Breast epithelium (tissue), 4 donors: ENCODE results near the gene AHDC1. TPM values are rescaled to one million over a fixed set of nuclear protein-coding genes. Genes with fewer than 3 reads are reported as not detected.

Source experiments
- DNase-seq, 2 donors: peaks; one replicate each; pipeline ENCODE4 v3.0.0-alpha.2; 2019; ENCODE audit warnings: low spot score in 2 of 2
- H3K27ac ChIP-seq, 2 donors: fragments of 200-600 bp; sonication (generic) in 1 of 2; one replicate each; pipeline ENCODE4 v1.5.1; 2016 to 2019; ENCODE audit warnings: mild to moderate bottlenecking in 1 of 2
- H3K27me3 ChIP-seq, 2 donors: fragments of 200-600 bp; sonication (generic) in 1 of 2; one replicate each; pipeline versions ENCODE4 v1.5.1 to v1.6.0; 2017 to 2019; ENCODE audit warnings: control low read depth in 1 of 2, mild to moderate bottlenecking in 1 of 2
- H3K36me3 ChIP-seq: fragments of 200-600 bp; one replicate; pipeline ENCODE4 v1.5.1; 2019
- H3K4me1 ChIP-seq, 2 donors: fragments of 200-600 bp; sonication (generic); one replicate each; pipeline ENCODE4 v1.5.1; 2016 to 2019; ENCODE audit warnings: control low read depth in 1 of 2
- H3K4me3 ChIP-seq, 3 donors: fragments of 200-600 bp; sonication (generic); 1 replicate in 2 of 3; 2 replicates in 1 of 3; pipeline ENCODE4 v1.5.1; 2016 to 2019; ENCODE audit warnings: mild to moderate bottlenecking in 3 of 3, moderate library complexity in 2 of 3
- H3K9me3 ChIP-seq, 2 donors: fragments of 200-600 bp; sonication (generic) in 1 of 2; one replicate each; pipeline ENCODE4 v1.5.1; 2016 to 2019; ENCODE audit warnings: control low read depth in 1 of 2
- POLR2A ChIP-seq: fragments of 450-650 bp; IDR thresholded peaks from one replicate; pipeline ENCODE4 v1.6.1; 2016; ENCODE audit warnings: antibody characterized with exemption, mild to moderate bottlenecking, moderate library complexity
- POLR2AphosphoS5 ChIP-seq, 3 donors: sonication (generic); formaldehyde crosslinking; IDR thresholded peaks; one replicate each; pipeline ENCODE4 v1.6.1; 2017; ENCODE audit warnings: antibody characterized with exemption in 3 of 3
- intact Hi-C: fragments of 100-400 bp; cut with DNase I; formaldehyde crosslinking; loops from one replicate; pipeline ENCODE4 v1.15.1; 2023; ENCODE audit warnings: low total_unique reads
- total RNA-seq, 3 donors: library from RNA; depleted of rRNA; stranded (reverse); fragments of >200 nt; gene quantifications; one replicate each; pipeline ENCODE4 v1.1.0, GENCODE V29; 2016
- TF ChIP-seq, protein P1 (sequence below), 3 donors: fragments of 450-650 bp; IDR thresholded peaks; one replicate each; pipeline ENCODE4 v1.5.1; 2016 to 2017; ENCODE audit warnings: antibody characterized with exemption in 3 of 3, mild to moderate bottlenecking in 3 of 3, moderate library complexity in 3 of 3

The AHDC1 gene
- total RNA-seq, 3 donors from 2014 or later, result 10.7 to 17.1 (median 15.4) TPM

DNA sequence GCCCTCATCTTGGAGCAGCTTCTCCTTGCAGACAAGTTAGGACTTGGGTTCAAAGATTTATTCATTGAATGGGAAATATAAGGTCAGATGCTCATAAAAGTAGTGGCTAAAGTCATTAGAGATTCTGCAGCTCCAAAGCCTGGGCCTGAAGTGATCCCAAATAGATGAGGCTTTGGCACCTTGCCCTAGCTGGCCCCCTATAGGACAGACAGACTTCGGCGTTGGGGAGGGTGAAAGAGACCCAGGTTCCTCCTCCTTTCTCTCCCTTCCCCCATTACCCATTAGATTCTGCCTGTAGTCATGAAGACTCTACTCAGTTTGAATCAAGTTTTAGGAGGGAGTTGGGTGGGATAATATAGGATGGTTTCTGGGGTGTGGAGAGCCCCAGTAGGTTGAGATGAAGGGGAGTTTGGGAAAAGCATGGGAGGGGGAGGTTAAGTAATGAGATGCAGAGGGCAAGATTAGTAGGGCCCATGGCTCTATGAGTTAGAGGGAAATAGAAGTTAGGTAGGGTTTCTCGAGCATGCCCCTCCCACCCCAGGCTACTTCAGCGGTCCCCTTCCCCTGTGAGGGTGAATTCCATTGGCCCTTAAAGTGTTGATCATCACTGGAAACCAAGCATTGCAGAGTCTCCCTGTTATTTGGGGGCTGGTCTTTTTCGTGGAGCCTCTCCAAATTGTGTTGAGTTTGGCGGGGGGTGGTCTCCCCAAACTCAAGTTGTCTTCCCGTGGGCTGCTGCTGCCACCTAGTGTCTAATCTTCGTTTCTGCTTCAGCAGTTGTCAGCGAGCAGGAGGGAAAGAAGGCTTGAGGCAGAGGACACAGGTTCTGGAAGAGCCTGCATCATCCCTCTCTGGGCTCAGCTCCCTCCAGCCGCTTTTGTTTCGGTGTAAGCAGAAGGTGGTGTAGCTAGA is 2.1 kb upstream of the AHDC1 start:
- TF ChIP-seq, protein P1, sequence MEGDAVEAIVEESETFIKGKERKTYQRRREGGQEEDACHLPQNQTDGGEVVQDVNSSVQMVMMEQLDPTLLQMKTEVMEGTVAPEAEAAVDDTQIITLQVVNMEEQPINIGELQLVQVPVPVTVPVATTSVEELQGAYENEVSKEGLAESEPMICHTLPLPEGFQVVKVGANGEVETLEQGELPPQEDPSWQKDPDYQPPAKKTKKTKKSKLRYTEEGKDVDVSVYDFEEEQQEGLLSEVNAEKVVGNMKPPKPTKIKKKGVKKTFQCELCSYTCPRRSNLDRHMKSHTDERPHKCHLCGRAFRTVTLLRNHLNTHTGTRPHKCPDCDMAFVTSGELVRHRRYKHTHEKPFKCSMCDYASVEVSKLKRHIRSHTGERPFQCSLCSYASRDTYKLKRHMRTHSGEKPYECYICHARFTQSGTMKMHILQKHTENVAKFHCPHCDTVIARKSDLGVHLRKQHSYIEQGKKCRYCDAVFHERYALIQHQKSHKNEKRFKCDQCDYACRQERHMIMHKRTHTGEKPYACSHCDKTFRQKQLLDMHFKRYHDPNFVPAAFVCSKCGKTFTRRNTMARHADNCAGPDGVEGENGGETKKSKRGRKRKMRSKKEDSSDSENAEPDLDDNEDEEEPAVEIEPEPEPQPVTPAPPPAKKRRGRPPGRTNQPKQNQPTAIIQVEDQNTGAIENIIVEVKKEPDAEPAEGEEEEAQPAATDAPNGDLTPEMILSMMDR (IDR thresholded peaks at IDR 0.05), result peak; percentile 76 to 93 (median 92)
- TF ChIP-seq POLR2A (no peak), POLR2AphosphoS5 (IDR thresholded peaks at IDR 0.05) (peak in 1 of 3 donors; percentile 33)
- H3K4me3 ChIP-seq, result no peak overlapping the region
- H3K9me3 ChIP-seq, result no peaks in the 10 kb centered on the region
- peak overlapping the region; percentile 19 to 21 for H3K27ac ChIP-seq
- peaks cover 0 to 2% of the 10 kb centered on the region in 2 donors for H3K4me1 ChIP-seq
- H3K27me3 ChIP-seq, result no peaks in the 10 kb centered on the region
- H3K36me3 ChIP-seq, result no peaks in the 10 kb centered on the region
- intact Hi-C loops, result loop anchor here (10.0 kb wide), 1 partner anchor 211 kb away; the partner anchor contains the start of gene GPR3
- DNase-seq, result no peak

DNA sequence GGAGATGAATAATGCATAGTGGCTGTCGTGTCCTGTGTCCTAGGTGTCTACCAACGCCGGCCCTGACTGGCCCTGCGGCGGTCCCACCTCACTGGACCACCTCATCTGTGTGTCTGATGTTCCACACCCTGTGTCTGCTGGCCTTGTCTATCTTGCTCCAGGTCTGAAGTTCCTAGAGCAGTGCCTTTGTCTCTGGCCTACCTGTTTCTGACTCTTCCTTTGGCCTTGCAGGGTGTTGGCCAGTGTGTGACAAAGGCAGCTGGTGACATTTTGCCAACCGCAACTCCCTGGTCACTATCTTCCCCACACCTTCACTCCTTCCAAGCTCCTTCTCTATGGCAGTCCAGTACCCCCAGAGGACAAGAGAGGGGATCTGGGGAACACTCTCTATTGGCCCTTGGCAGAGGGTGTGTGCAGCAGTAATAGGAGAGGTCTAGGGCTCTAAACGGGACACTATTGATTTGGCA is 1.4 kb upstream of the AHDC1 start:
- Histone ChIP-seq H3K27me3 (no peaks in the 10 kb centered on the region), H3K36me3 (no peaks in the 10 kb centered on the region), H3K4me1 (peaks cover 5 to 9% of the 10 kb centered on the region in 2 donors), H3K27ac (peak overlapping the region in 1 of 2 donors; percentile 21), H3K9me3 (no peaks in the 10 kb centered on the region), H3K4me3 (no peak overlapping the region)
- TF ChIP-seq POLR2AphosphoS5 (IDR thresholded peaks at IDR 0.05), result no peak
- TF ChIP-seq, protein P1 (IDR thresholded peaks at IDR 0.05), result no peak
- no peak for TF ChIP-seq POLR2A
- DNase-seq, result no peak
- intact Hi-C loops, result loop anchor here (10.0 kb wide), 1 partner anchor 211 kb away; the partner anchor contains the start of gene GPR3

DNA sequence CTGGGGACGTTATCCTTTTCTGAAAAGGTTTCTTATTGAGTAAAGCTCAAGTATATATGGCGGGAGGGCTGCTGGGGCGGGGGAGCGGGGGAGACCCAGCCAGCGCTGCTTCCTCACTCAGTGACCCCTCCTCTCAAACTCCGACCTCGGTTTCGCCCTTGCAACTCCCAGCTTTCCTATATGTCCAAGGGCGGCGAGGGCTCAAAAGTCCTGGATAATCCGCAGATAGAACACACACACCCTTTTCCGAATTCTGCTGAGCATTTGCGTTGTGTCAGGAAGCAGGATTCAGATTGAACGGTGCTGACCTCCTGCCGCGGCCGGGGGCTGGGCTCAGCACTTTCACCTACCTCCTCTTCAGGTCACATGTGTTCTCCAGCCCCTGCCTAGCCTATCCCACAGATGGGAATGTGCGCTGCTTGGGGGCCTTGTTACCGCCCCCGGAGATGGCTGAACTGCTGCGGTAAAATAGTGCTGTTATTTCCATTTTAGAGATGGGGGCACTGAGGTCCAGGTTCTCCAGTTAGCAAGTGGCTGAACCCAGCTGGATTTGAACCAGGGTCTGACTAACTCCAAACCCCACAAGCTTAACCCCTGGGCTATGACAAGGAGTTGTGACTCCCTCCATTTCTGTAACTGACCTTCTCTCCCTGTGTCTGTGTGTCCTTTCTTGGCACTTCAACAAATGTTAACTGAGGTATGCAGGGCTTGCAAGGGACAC is 795 bp upstream of the AHDC1 start:
- no peak for TF ChIP-seq POLR2AphosphoS5 (IDR thresholded peaks at IDR 0.05)
- TF ChIP-seq, protein P1 (IDR thresholded peaks at IDR 0.05), result no peak
- no peak for TF ChIP-seq POLR2A
- Histone ChIP-seq H3K36me3 (no peaks in the 10 kb centered on the region), H3K4me3 (peak overlapping the region; percentile 92 to 100 (median 95)), H3K9me3 (no peaks in the 10 kb centered on the region), H3K27ac (peak overlapping the region; percentile 94 to 97), H3K27me3 (no peaks in the 10 kb centered on the region), H3K4me1 (peaks cover 10 to 15% of the 10 kb centered on the region in 2 donors)
- DNase-seq, result no peak
- intact Hi-C loops, result loop anchor here (5.0 to 10.0 kb wide), 2 partner anchors 47 to 210 kb away; partner anchors contain the start of gene GPR3

DNA sequence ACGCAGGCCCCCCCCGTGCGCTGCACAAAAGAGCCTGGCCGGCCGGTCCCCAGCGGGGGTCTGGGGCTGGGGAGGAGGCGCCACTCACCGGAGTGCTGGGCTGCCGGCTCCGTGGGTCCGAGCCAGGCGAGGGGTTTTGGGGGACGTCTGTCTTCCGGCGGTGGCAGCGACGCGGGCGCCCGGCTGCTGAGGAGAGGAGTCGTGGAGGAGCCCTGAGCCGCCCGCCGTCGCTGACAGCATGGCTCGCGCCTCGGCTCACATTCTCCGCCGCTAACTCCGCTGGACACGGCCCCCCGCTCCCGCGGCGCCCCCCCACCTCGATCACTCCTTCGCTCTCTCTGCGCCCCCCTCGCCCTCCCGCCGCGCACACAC is 649 bp downstream of the AHDC1 start:
- intact Hi-C loops, result loop anchor here (5.0 to 10.0 kb wide), 2 partner anchors 46 to 208 kb away; partner anchors contain the start of gene GPR3
- Histone ChIP-seq H3K9me3 (no peaks in the 10 kb centered on the region), H3K36me3 (no peaks in the 10 kb centered on the region), H3K4me3 (peak overlapping the region; percentile 92 to 100 (median 95)), H3K4me1 (peaks cover 23 to 30% of the 10 kb centered on the region in 2 donors), H3K27ac (peak overlapping the region; percentile 94 to 97), H3K27me3 (no peaks in the 10 kb centered on the region)
- DNase-seq, result no peak
- no peak for TF ChIP-seq POLR2A
- peak in 2 of 3 donors; percentile 34 to 45 for TF ChIP-seq POLR2AphosphoS5 (IDR thresholded peaks at IDR 0.05)
